Liver (tissue), 3 donors: ENCODE results near the gene AP3B1.
"Not testable (repeated sequence)": the region's sequence is repeated elsewhere in the genome, so short reads cannot be mapped to it uniquely, and the experiment has no call there.

Source experiments
- CTCF ChIP-seq: fragments of 150-350 bp; IDR thresholded peaks from 2 replicates; pipeline ENCODE4 v1.5.1; 2017; ENCODE audit warnings: improper control_type of control experiment, low read depth, low read length; ENCODE audit not compliant: missing input control
- EGR1 ChIP-seq, 2 donors: IDR thresholded peaks; 2 replicates each; pipeline ENCODE4 v1.6.1; 2016 to 2018; ENCODE audit warnings: antibody characterized with exemption in 2 of 2, low read depth in 2 of 2
- GABPA ChIP-seq, 2 donors: IDR thresholded peaks in 1 of 2; conservative IDR thresholded peaks in 1 of 2; 2 replicates each; pipeline ENCODE4 v1.6.1; 2016; ENCODE audit warnings: antibody characterized with exemption in 2 of 2, mild to moderate bottlenecking in 1 of 2, moderate library complexity in 1 of 2
- RAD21 ChIP-seq, 2 donors: IDR thresholded peaks; 2 replicates each; pipeline ENCODE4 v1.6.1; 2016; ENCODE audit warnings: antibody characterized with exemption in 2 of 2, mild to moderate bottlenecking in 2 of 2
- SP1 ChIP-seq: IDR thresholded peaks from 2 replicates; pipeline ENCODE4 v1.6.1; 2018; ENCODE audit warnings: antibody characterized with exemption, mild to moderate bottlenecking
- TF ChIP-seq, protein P1 (sequence below): IDR thresholded peaks from 2 replicates; pipeline ENCODE4 v1.6.1; 2016; ENCODE audit warnings: antibody characterized with exemption, mild to moderate bottlenecking
- TF ChIP-seq, protein P2 (sequence below): IDR thresholded peaks from 2 replicates; pipeline ENCODE4 v1.6.1; 2016; ENCODE audit warnings: antibody characterized with exemption
- donor health status: healthy.
- donor health status: healthy.

DNA sequence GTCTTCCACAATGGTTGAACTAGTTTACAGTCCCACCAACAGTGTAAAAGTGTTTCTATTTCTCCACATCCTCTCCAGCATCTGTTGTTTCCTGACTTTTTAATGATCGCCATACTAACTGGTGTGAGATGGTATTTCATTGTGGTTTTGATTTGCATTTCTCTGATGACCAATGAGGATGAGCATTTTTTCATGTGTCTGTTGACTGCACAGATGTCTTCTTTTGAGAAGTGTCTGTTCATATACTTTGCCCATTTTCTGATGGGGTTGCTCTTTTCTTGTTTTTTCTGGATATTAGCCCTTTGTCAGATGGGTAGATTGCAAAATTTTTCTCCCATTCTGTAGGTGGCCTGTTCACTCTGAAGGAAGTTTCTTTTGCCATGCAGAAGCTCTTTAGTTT, 124.2 kb downstream of the AP3B1 start:
- TF ChIP-seq, protein P1, sequence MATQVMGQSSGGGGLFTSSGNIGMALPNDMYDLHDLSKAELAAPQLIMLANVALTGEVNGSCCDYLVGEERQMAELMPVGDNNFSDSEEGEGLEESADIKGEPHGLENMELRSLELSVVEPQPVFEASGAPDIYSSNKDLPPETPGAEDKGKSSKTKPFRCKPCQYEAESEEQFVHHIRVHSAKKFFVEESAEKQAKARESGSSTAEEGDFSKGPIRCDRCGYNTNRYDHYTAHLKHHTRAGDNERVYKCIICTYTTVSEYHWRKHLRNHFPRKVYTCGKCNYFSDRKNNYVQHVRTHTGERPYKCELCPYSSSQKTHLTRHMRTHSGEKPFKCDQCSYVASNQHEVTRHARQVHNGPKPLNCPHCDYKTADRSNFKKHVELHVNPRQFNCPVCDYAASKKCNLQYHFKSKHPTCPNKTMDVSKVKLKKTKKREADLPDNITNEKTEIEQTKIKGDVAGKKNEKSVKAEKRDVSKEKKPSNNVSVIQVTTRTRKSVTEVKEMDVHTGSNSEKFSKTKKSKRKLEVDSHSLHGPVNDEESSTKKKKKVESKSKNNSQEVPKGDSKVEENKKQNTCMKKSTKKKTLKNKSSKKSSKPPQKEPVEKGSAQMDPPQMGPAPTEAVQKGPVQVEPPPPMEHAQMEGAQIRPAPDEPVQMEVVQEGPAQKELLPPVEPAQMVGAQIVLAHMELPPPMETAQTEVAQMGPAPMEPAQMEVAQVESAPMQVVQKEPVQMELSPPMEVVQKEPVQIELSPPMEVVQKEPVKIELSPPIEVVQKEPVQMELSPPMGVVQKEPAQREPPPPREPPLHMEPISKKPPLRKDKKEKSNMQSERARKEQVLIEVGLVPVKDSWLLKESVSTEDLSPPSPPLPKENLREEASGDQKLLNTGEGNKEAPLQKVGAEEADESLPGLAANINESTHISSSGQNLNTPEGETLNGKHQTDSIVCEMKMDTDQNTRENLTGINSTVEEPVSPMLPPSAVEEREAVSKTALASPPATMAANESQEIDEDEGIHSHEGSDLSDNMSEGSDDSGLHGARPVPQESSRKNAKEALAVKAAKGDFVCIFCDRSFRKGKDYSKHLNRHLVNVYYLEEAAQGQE, result not testable (repeated sequence)
- TF ChIP-seq CTCF; SP1; EGR1 (IDR thresholded peaks at IDR 0.05; ENCODE audit: low read depth in 2 of 2); RAD21 (IDR thresholded peaks at IDR 0.05); GABPA (IDR thresholded peaks at IDR 0.05 in 1 of 2, conservative IDR thresholded peaks at IDR 0.05 in 1 of 2): not testable (repeated sequence)
- TF ChIP-seq, protein P2, sequence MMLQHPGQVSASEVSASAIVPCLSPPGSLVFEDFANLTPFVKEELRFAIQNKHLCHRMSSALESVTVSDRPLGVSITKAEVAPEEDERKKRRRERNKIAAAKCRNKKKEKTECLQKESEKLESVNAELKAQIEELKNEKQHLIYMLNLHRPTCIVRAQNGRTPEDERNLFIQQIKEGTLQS, result not testable (repeated sequence)
